Psoas muscle (tissue), 8 donors: ENCODE data around the gene MRPL53. TPM values are rescaled to one million over a fixed set of nuclear protein-coding genes. Genes with fewer than 3 reads are reported as not detected.

Experiments
- ATAC-seq, 4 donors: fragments of 200-7000 bp; cut with Tn5 transposase; one replicate each; pipeline ENCODE4 v1.9.1; 2020; ENCODE audit warnings: moderate library complexity in 3 of 4, mild to moderate bottlenecking in 2 of 4
- DNase-seq, 2 donors: peaks; one replicate each; pipeline ENCODE4 v3.0.0-alpha.2; 2020
- H3K27ac ChIP-seq: fragments of 200-600 bp; one replicate; pipeline ENCODE4 v1.8.0; 2022
- H3K27me3 ChIP-seq, 3 donors: fragments of 200-600 bp in 1 of 3; one replicate each; pipeline versions ENCODE4 v1.6.1 to v1.8.0; 2013 to 2022; ENCODE audit warnings: low read length in 2 of 3, mild to moderate bottlenecking in 2 of 3, moderate library complexity in 1 of 3; ENCODE audit not compliant: insufficient read depth in 3 of 3
- H3K36me3 ChIP-seq, 2 donors: fragments of 200-600 bp in 1 of 2; one replicate each; pipeline versions ENCODE4 v1.6.1 to v1.8.0; 2013 to 2022; ENCODE audit warnings: low read depth in 1 of 2, mild to moderate bottlenecking in 1 of 2, moderate library complexity in 1 of 2; ENCODE audit not compliant: insufficient read depth in 1 of 2
- H3K4me1 ChIP-seq: fragments of 200-600 bp; one replicate; pipeline ENCODE4 v1.8.0; 2022
- H3K4me3 ChIP-seq: fragments of 200-600 bp; one replicate; pipeline ENCODE4 v1.8.0; 2022; ENCODE audit warnings: mild to moderate bottlenecking
- H3K9me3 ChIP-seq: fragments of 200-600 bp; one replicate; pipeline ENCODE4 v1.8.0; 2022
- CTCF ChIP-seq: fragments of 200-600 bp; IDR thresholded peaks from one replicate; pipeline ENCODE4 v1.8.0; 2022; ENCODE audit warnings: antibody characterized with exemption
- WGBS, 3 donors: extraction: QIAGEN DNeasy Blood & Tissue Kit; methylation state at CpG; one replicate each; pipeline versions ENCODE4 v1.1.6 to v1.1.7; 2013; 5-methylcytosine and 5-hydroxymethylcytosine counted together
- intact Hi-C, 2 donors: fragments of 100-400 bp; cut with DNase I; formaldehyde crosslinking; loops; one replicate each; pipeline versions ENCODE4 v1.11.0 to v1.14.2; 2022
- polyA plus RNA-seq, 3 donors: library from polyadenylated mRNA; stranded (reverse); fragments of 200-250 nt; gene quantifications; one replicate each; pipeline ENCODE4 v1.2.3, GENCODE V29; 2013
- total RNA-seq, 4 donors: library from RNA; stranded (reverse); fragmentation: NEBNext Ultra II Directional in 2 of 4; extraction: Animal tissue kit (Norgen Biotek cat#: 25700) in 2 of 4; gene quantifications; one replicate each; pipeline versions ENCODE4 v1.2.1 to v1.2.4, GENCODE V29; 2021 to 2023
- donor health status: healthy with polysubstance abuse.
- donor health status: DM: no; HTN: no; CAD: no; lungs with moderate emphysema.
- donor health status: Bipolar disorder and iron deficiency.
- donor health status: healthy.
- donor health status: DM: yes; HTN: yes; CAD: no.
- donor health status: DM: no; HTN: no; CAD: no.
- donor health status: DM: no; HTN: no; CAD: no.
- donor health status: DM: yes; HTN: yes; CAD: no.

MRPL53 gene
- total and polyA plus RNA-seq, 7 donors: 63.7 to 157 (median 118) TPM

GRCh38 chr2:74436848-74437695, 35.4 kb downstream of the MRPL53 start:
- Histone ChIP-seq H3K27ac (no peak overlapping the region), H3K4me3 (peak overlapping the region; percentile 7), H3K9me3 (no peaks in the 10 kb centered on the region), H3K27me3 (peaks cover 0 to 14% (median 14%) of the 10 kb centered on the region in 3 donors), H3K4me1 (no peaks in the 10 kb centered on the region), H3K36me3 (peaks cover 0 to 3% of the 10 kb centered on the region in 2 donors)
- DNase-seq (no peak), ATAC-seq (no peak)
- 60 to 68% (median 64%) methylated on average over 6 of the region's 6 CpGs for WGBS, 3 donors
- no peak for TF ChIP-seq CTCF
- intact Hi-C loops: no loop called here

GRCh38 chr2:74436111-74436805, 36.2 kb downstream of the MRPL53 start:
- Histone ChIP-seq H3K4me3 (peak overlapping the region; percentile 7), H3K4me1 (no peaks in the 10 kb centered on the region), H3K9me3 (no peaks in the 10 kb centered on the region), H3K36me3 (peaks cover 0 to 11% of the 10 kb centered on the region in 2 donors), H3K27me3 (peaks cover 0 to 12% (median 6%) of the 10 kb centered on the region in 3 donors), H3K27ac (no peak overlapping the region)
- no peak for ATAC-seq
- 46 to 67% (median 49%) methylated on average over 42 to 43 of the region's 43 CpGs for WGBS, 3 donors
- no peak for TF ChIP-seq CTCF
- no peak for DNase-seq
- intact Hi-C loops: no loop called here

GRCh38 chr2:74430502-74430901, 42.0 kb downstream of the MRPL53 start:
- peaks cover 0 to 43% of the 10 kb centered on the region in 2 donors for H3K36me3 ChIP-seq
- DNase-seq (no peak), ATAC-seq (no peak)
- H3K4me3 ChIP-seq: no peak overlapping the region
- H3K4me1 ChIP-seq: no peaks in the 10 kb centered on the region
- H3K27me3 ChIP-seq: no peaks in the 10 kb centered on the region
- H3K27ac ChIP-seq: no peak overlapping the region
- no peak for TF ChIP-seq CTCF
- intact Hi-C loops: no loop called here
- H3K9me3 ChIP-seq: no peaks in the 10 kb centered on the region
- 81 to 84% (median 84%) methylated on average over 11 of the region's 11 CpGs for WGBS, 3 donors

- Histone ChIP-seq H3K9me3 (no peaks in the 10 kb centered on the region), H3K36me3 (peaks cover 0 to 43% of the 10 kb centered on the region in 2 donors), H3K27ac (no peak overlapping the region), H3K4me1 (no peaks in the 10 kb centered on the region), H3K4me3 (no peak overlapping the region), H3K27me3 (no peaks in the 10 kb centered on the region)
- no peak for TF ChIP-seq CTCF
- no peak for DNase-seq
- no peak for ATAC-seq
- intact Hi-C loops: no loop called here
- WGBS, 3 donors: 86 to 88% (median 86%) methylated on average over 15 to 18 of the region's 18 CpGs
These were observed 42.7 kb downstream of the MRPL53 start for GRCh38 chr2:74429487-74430451.
